GM11168 (cell line): Measurements from ENCODE around the gene VWA5A.
"Not testable (repeated sequence)": the region's sequence is repeated elsewhere in the genome, so short reads cannot be mapped to it uniquely, and the experiment has no call there.

Experiments used
- in situ Hi-C: fragments of 300-500 bp; cut with MboI; formaldehyde crosslinking; loops from one replicate; pipeline ENCODE4 v1.12.0; 2022; ENCODE audit warnings: low sequenced_read_pairs; ENCODE audit not compliant: unreplicated experiment

The VWA5A gene

GRCh38 chr11:124153821-124154220, 38.6 kb downstream of the VWA5A start:
- in situ Hi-C loops = no loop called here

DNA sequence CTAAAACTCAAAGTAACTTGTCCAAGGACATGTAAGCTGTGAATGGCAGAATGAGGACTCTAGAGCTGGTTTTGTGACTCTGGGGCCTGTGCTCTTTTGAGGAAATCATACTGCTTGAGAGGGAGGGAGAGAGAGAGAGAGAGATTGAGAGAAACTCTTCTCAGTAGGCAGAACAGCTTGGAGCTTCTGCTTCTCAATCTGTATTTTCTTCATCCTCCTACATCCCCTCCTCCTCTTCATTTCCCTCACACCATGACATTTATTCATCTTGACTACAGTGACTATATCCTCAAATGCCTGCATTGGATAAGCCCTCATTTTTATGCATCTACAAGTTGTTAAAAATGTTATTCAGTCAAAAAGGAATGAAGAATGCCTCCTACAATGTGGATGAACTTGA, 44.2 kb downstream of the VWA5A start:
- in situ Hi-C loops = loop anchor here (5.0 kb wide), 1 partner anchor 103 kb away; no protein-coding TSS in a partner anchor

DNA sequence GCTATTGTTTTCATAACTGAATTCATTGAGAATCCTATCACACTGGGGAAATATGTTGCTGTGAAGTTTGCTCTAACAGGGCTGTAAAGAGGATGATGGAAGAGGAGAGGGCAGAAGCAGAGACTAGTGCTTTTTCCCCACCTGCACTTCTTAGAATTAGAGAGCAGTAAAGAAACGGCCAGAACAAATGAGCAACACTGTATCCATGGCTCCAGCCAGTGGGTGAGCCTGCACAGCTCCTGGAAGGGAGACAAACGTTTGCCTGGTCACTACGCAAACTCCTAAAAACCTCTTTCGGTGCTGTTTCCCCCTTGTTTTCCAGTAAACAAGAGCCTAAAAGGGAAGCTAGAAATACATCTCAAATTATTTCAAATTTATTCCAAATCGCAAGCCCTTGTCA, 45.7 kb downstream of the VWA5A start:
- in situ Hi-C loops = no loop called here

DNA sequence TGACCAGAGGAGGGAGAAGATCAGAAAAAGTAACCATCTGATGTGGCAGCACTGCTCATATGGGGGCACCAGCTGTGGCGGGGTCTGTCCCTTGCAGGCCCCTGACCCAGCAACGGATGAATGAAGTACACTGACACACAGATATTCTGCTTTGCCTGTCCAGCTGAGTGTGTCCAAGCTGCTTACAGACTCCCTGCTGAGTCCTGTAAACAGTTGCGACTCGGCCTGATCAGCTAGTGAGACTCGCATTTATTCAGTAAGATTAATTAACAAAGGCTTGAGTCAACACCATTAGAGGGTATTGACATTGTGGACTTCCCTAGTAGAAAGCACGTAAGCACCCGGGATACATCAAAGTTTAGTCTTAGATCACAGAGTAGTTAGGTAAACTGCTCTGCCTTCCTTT, 52.6 kb downstream of the VWA5A start:
- in situ Hi-C loops = no loop called here

DNA sequence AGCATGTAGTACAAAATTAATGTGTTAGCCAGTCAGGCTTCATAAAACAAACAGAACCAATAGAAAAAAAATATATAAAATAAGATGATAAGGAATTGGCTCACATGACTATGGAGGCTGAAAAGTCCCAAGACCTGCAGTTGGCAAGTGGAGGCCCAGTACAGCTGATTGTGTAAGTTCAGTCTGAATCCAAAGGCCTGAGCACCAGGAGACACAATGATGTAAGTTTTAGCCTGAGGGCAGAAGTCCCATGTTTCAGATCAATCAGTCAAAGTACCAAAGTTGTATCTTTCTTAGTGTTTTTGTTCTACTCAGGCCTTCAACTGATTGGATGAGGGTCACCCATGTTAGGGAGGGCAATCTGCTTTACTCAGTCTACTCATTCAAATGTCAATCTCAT, 53.5 kb downstream of the VWA5A start:
- in situ Hi-C loops = no loop called here

GRCh38 chr11:124170315-124170714, 55.1 kb downstream of the VWA5A start:
- in situ Hi-C loops = not testable (repeated sequence)

DNA sequence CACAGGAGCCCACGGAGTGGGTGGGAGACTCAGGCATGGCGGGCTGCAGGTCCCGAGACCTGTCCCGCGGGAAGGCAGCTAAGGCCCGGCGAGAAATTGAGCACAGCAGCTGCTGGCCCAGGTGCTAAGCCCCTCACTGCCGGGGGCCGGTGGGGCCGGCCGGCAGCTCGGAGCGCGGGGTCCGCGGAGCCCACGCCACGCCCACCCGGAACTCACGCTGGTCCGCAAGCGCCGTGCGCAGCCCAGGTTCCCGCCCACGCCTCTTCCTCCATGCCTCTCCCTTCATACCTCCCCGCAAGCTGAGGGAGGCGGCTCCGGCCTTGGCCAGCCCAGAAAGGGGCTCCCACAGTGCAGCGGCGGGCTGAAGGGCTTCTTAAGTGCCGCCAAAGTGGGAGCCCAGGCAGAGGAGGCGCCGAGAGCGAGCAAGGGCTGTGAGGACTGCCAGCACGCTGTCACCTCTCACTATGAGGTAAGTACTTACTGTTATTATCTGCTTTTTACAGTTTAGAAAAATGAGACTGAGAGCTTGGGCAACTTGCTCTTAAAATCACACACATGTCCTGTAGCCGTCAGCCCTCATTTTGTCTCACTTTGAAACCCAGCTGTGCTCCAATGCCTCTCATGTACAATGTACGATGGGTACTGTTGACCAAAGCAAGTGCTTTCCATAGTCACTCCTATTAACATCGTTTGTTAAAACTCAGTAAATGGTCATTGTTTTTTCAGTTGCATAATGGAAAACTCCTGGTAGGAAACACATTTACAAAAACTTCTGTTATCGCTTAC, 55.7 kb downstream of the VWA5A start:
- in situ Hi-C loops = no loop called here

GRCh38 chr11:124172101-124172500, 56.9 kb downstream of the VWA5A start:
- in situ Hi-C loops = no loop called here

DNA sequence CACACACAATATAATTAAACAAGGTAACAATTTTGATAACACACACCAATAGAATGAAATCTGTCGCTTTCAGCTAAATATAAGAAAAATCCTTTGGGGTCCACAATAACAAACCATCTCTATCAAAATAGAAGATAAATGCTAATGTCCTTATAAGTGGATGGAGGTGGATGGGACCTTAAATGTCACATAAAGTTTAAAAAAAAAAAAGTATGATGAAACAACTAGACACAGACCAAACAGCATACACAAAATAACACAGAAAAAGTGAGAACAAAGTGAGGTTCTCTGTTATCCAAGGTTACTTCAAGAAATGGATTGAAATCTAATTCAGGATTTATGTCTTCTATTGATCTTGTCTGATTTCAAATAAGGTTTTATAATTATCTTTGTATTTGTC, 57.3 kb downstream of the VWA5A start:
- in situ Hi-C loops = no loop called here

DNA sequence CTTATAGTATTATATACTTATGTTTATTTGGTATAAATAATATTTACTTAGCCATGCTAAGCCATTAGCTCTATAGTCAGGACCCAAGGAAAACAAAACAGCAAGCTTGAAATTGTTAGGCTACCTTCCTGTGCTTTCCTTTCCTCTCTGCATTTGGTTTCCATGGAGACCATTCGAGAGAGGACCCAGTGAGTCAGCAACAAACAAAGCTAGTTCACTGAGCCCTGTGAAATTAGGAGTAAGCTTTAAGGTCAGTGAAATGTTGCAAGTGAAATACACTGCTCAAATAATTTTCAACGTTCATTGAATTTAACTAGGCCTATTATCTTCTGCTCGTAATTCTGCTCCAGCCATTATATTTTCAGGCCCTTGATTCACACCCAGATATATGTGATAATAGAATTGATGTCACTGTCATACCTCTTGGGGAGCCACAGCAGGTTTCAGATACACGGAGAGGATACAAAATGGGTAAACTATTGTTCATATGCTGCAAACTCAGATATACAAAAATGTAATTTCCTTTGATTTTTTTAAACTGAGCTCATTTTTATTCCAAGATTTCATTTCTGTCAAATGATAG, 58.8 kb downstream of the VWA5A start:
- in situ Hi-C loops = no loop called here

DNA sequence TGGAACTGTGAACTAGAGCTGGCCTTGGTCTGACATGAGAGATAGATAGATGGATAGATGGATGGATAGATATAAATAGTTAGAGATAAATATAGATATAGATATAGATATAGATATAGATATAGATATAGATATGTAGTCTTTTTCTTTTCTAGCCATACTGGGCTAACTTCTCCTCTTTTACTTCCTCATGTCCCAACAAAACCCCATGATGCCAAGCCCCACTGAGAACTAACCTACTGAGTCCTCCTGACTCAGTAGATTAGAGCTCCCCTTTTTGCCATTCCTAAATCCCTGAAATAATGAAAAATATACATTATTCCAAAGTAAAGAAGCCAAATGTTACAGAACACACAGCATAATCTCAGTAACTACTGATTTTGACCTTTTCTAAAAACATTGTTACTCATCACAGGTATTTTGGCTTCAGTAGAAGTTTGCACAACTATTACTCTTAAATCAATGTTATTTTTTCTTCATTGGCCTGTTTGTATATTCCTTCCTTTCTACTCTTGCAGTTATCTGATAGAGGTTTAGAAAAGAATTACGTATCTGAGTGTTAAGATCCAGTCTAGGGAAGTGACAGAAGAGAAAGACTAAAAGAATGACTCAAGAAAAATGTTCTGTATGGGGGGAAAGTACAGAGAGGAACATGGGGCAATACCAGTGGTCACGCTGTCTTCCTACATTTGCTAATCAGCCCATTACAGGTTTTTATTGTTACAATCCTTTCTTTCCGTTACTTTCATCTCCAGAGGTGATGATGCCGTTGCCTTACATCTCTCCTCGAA, 61.9 kb downstream of the VWA5A start:
- in situ Hi-C loops = no loop called here

DNA sequence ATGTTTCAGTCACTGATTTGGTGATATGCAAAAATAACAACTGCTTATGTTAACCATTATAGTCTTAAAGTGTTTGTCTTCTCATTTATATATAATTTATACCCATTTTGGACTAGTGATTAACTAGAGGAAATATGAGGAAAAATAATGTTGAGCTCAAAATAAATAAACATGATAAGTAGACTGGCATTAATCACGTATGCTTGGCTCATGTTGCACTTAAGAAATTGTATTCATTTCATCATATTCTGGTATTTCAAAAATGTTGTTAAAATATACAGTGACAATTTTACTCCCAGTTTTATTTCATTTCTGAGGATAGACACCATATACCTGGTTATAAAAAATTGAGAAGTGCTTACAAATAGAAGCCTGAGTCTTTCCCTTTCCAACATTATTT, 64.1 kb downstream of the VWA5A start:
- in situ Hi-C loops = no loop called here

DNA sequence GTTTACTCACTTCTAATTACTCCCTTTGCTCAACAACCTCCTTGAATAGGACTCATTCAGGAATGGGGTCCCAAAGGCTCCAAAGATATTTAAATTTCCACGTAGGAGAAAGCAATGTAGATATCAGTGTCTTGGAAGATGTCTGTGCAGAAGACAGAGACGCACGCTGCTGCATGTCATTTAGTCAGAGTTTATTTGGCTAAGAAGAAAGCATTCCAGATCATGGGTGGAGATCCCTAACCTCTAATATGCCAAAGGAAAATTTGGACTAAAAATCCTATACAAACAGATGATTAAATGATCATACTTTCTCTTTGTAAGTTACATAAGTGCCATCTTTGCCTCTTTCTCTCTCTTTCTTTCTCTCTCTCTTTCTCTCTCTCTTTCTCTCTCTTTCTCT, 67.8 kb downstream of the VWA5A start, which contains the start of gene OR10D3:
OR10D3 (plus strand) TSS at position 278 of the 400 bp plus-strand sequence. CDS start 1,925 bp downstream, outside the sequence.
- in situ Hi-C loops = no loop called here

DNA sequence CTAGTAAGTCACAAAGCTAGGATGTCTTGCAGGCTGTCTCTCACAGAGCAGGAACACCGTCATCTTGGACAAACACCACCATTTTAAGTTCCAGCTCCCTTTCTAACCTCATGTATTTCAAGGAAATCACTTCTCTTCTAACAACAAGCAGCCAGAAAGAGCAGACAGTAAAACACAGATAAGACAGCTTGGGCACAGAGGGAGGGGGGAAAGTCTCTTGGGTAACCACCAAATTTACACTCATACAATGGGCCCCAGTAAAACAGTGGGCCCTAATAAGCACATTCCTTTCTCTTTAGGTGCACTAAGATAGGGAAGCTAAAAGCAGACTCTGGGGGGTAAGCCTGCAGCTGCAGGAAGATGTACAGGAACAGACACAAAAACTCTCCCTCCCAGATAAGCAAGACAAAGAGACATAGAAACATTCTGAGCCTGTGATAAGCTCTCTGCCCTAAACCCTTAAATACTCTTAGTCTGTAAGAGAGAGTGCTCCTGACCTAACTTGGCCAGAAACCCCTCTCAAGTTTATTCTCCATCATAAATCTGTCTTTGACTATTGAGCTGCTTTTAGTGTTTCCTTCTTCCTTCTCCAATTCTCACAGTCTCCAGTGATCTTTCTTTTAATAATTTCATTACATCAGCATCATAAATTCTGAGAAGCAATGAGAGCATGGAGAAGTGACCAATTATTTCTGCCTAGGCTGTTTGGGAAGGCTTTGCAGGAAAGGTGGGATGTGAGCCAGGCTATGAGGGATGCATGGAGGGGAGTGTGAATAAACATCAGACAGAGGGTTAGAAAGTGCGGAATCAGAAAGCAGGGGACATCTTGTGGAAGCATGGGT, 75.3 kb downstream of the VWA5A start:
- in situ Hi-C loops = loop anchor here (5.0 kb wide), 1 partner anchor 118 kb away; no protein-coding TSS in a partner anchor

GRCh38 chr11:124193221-124194010, 78.2 kb downstream of the VWA5A start:
- in situ Hi-C loops = loop anchor here (5.0 kb wide), 1 partner anchor 121 kb away; no protein-coding TSS in a partner anchor

DNA sequence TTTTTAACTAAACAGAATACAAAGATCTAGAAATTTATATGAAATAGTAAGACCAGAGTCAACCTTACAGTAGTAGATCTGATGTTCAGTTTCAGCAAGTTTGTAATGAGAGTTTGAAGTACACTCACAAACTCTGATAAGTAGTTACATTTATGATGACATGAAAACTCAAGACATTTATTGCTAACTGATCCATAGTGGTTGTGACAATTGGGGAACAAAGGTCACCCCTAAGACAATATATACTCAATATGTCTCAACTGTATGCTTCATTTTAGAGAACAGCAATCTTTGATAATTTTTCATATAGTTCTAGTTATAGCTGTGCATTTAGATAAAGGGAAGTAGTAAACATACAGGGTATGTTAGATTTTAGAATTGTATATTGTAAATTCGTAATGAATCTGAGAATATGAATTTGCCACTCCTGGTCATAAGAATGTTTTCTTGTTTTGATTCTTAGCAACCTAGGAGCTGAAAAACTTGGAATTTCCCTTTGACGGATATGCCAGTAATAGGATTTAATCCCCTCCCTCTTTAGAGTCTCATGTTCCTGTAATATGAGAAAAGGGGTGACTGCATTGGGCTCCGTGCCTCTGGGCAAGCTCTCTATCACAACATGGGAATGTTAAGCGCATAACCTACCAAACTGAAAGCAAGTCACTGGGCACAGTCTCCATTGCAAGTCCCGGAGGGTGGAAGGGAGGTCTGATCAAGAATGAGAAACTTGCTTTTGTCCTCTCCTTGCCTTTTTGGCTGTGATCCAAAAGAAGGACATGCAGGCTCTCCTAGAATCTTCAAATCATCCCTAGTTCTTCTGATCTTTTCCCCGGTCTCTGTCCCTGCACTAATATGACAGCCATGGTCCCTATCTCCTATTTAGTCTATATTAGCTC, 79.3 kb downstream of the VWA5A start:
- in situ Hi-C loops = loop anchor here (5.0 kb wide), 1 partner anchor 122 kb away; no protein-coding TSS in a partner anchor

- in situ Hi-C loops = no loop called here
These were observed 80.0 kb downstream of the VWA5A start for GRCh38 chr11:124195189-124195734.
